Activated naive CD8-positive, alpha-beta T cell treated with anti-CD3 and anti-CD28 coated beads, Interleukin-2, amount 50 U/mL, for 16 hours (primary cell): ENCODE results near the gene CEP104.

Experiments used
- DNase-seq: peaks from one replicate; pipeline ENCODE4 v3.0.0-alpha.2; 2020; ENCODE audit warnings: low read depth, low spot score

Gene CEP104

GRCh38 chr1:3856923-3857790 is at the start of gene CEP104, which contains the start of gene DFFB:
Gene CEP104, minus strand, starts transcription at chr1:3857211. Its CDS starts 4,804 bp downstream, at chr1:3852407.
Gene DFFB, plus strand, starts transcription at chr1:3857476. Its CDS starts 128 bp downstream, at chr1:3857604.
- peak; percentile 90 for DNase-seq

- no peak for DNase-seq
These were observed 49.6 kb upstream of the CEP104 start for GRCh38 chr1:3906672-3907020.

GRCh38 chr1:3905953-3906671 is 49.1 kb upstream of the CEP104 start:
- DNase-seq = no peak

GRCh38 chr1:3905266-3905952 is 48.4 kb upstream of the CEP104 start:
- DNase-seq = no peak

DNA sequence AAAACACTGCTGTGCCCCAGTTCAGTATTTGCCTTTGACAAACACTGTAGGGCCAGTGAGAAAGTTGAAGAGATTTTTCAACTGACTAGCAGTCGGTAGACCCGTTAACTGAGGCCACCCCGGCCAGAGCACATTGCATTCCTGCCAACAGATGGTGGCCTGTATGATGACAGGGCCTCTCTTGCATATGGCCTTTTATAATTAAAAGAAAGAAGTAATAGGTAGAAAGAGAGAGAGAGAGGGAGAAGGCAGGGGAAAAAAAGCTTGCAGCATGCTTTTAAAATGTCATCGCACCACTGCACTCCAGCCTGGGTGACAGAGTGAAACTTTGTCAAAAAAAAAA is 47.8 kb upstream of the CEP104 start:
- DNase-seq = no peak

DNA sequence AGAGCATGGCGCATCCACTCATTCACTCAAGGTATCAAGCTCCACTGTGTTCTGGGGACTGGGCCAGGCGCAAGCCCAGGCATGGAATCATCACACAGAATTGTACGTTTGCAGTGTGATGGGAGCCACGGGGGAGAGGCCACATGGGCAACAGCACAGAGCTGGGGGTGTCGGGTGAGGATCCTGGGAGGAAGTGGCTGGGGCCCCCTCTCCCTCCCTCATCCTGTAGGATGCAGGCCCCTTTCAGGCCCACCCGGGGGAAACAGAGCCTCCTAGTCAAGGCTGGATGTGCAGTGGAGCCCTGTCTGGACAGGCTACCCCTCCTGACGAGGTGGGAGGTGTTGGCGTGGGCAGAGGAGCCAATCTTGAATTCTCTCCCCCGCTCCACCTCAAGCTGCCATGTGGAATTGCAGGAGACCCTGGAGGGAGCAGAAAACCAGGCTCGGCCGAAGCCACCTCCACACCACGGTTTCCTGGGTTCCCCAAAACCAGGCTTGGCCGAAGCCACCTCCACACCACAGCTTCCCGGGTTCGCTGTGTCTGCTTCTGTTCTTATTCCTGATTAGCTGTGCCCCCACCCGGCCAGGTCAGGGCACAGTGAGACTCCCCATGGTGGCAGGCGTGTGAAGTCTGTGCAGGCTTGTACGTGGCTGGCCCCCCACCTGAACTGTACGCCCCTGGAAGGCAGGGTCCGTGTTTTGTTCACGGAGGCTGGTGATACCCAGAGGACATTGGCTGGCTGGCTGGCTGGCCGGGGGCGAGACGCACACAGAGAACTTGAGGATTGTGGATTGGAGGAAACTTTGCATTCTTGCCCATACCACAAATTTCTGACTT is 47.2 kb upstream of the CEP104 start:
- no peak for DNase-seq

GRCh38 chr1:3903141-3904005 is 46.4 kb upstream of the CEP104 start:
- no peak for DNase-seq

DNA sequence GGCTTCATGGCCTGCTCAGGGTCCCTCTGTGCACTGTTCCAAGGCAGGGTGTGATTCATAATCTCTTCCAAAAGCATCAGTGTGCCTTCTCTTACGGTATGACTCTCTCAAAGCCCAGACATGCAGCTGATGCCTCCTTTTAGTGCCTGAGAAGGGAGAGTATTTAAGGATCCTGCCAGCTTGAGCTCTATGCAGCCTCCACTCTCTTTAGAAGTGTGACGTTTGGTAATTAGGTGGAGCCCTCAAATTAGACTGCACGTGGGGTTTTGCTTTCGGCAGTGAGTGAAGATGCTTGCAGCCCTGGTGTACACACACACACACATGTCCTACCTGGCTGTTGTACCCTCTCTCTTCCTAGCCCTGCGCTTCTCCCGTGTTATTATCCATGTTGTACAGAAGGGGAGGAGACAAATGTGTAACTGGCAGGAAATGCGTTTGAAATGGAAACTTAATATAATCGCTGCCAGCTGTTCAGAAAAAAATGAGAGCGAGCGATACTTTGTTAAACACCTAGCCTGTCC is 45.6 kb upstream of the CEP104 start:
- no peak for DNase-seq

GRCh38 chr1:3902111-3902511 is 45.1 kb upstream of the CEP104 start:
- no peak for DNase-seq

- DNase-seq = peak; percentile 64
These were observed 44.0 kb upstream of the CEP104 start for GRCh38 chr1:3900969-3901529.

- DNase-seq = peak; percentile 86
These were observed 43.3 kb upstream of the CEP104 start, which contains the start of gene C1orf174 for GRCh38 chr1:3900150-3900968. Gene C1orf174, minus strand, starts transcription at chr1:3900272. Its CDS starts 86 bp downstream, at chr1:3900186.

DNA sequence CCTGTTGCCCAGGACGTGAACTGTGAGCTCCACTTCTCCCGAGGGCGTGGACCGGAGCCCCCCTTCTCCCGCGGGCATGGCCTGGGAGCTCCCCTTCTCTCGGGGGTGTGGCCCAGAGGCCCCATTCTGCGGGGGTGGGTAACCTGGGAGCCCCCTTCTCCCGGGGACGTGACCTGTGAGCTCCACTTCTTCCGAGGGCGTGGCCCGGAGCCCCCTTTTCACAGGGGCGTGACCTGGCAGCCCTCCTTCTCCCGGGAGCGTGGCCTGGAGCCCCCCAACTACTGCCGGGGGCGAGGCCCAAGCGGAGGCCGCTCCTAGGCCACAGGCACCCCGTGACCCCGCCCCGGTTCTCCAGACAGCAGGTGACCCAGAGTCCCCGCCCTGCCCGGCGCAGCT is 42.7 kb upstream of the CEP104 start:
- no peak for DNase-seq

DNA sequence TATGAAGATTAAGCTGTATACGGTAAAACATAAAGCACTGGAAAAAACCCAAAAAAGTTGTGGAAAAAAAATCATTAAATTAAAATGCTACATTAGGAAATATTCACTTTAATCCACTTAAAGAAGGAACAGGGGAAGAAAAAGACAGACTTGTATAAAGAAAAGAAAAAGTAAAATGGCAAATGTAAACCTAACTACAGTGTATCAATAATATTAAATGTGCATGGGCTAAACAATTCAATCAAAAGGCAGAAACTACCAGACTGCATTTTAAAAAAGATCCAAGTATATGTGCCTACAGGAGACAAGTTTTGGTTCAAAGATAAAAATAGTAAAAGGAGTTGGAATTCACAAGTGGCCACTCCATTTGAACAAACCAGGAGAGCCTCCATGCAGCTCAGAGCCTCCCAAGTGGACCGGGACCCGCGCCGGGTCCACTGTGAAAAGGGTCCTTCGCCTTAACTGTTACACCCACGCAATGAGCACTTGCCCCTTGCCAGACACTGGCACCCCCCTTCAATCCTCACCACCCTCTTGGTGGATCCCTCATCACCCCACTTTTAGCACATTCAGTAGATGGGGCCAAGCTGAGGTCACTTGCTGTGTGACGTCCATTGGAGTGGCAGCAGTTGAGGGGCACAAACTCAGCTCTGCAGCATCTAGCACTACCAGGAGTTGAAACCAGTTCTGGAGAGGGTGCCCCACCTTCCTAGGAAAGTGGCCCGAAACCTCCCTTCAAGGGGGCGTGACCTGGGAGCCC is 42.2 kb upstream of the CEP104 start:
- no peak for DNase-seq

DNA sequence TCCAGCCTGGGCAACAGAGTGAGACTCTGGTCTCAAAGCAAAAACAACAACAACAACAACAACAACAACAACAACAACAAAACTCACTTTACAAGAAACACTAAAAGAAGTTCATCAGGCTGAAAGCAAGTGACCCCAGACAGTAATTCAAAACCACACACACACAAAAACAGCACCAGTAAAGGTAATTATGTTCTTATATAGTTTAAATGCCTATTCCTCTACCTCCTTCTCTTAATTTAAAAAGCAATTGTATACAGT is 41.4 kb upstream of the CEP104 start:
- no peak for DNase-seq

GRCh38 chr1:3896396-3897000 is 39.5 kb upstream of the CEP104 start:
- DNase-seq = no peak

GRCh38 chr1:3895951-3896325 is 38.9 kb upstream of the CEP104 start:
- no peak for DNase-seq

DNA sequence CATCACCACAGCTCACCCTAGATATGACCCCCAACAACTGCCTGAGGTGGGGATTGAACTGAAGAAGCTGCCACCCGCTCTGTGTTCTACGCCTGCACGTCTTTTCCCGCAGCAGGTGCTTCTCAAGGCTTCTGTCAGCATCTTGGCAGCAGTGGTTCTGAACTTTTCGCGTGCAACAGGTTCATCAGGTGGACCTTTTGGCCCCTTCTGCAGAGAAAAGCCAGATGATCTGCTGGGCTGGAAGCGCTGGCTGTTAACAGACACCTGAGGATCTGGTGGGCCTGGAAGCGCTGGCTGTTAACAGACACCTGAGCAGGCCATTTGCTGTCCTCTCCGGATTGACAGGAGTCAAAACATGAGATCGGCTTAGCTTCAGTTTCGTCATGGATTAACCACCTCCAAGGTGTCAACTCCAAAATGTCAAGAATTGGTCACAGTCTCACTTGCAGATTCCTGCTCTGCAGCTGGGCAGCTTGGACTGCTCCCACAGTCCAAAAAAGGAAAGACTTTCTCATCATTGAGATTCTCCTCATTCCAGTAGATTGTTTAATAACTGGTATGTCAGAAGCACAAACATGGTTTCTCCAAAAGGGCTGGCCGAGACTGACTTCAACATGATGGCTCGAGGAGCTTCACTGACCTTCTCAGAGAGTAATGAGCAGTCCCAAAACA is 38.4 kb upstream of the CEP104 start:
- no peak for DNase-seq
